ENCODE results near the gene ZXDC.

GRCh38 chr3:126460381-126460780 lies 15.3 kb downstream of the ZXDC start:
- TF ChIP-seq POLR2A (IDR thresholded peaks at IDR 0.05) (no peak), CTCF (IDR thresholded peaks at IDR 0.05) (no peak)

Measured in lower leg skin (tissue), 3 donors.